HG03520 (cell line): Measurements from ENCODE around the gene LAMA3.

Source experiments
- ATAC-seq: cut with Tn5 transposase; IDR thresholded peaks from one replicate; pipeline ENCODE4 v1.9.1; 2021; ENCODE audit warnings: mild to moderate bottlenecking, moderate library complexity; ENCODE audit not compliant: unreplicated experiment

Gene LAMA3

DNA sequence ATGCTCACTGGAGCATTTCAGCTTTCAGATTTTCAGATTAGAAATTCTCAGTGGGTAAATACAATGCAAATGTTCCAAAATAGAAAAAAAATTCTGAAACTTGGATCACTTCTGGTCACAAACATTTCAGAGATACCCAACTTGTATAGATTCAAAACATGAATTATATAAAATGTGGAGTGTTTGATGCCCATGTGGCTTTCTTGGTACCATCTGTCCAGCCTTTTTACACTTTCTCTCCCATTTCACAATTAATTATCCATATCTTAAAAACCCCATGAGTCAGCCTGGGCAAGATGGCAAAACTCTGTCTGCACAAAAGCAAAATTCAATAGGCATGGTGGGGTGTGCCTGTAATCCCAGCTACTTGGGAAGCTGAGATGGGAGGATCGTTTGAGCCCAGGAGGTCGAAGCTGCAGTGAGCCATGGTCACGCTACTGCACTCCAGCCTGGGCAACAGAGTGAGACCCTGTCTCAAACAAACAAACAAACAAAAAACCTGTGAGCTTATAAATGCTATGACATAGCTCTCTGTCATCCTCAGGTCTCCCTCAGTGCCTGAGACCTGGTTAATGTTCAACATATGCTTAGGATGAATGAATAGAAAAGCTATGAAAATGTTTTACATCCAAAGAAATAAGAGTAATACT, 179.0 kb downstream of the LAMA3 start:
- no peak for ATAC-seq

- ATAC-seq, result no peak
Observed at GRCh38 chr18:23870676-23871380, 181.6 kb downstream of the LAMA3 start.

DNA sequence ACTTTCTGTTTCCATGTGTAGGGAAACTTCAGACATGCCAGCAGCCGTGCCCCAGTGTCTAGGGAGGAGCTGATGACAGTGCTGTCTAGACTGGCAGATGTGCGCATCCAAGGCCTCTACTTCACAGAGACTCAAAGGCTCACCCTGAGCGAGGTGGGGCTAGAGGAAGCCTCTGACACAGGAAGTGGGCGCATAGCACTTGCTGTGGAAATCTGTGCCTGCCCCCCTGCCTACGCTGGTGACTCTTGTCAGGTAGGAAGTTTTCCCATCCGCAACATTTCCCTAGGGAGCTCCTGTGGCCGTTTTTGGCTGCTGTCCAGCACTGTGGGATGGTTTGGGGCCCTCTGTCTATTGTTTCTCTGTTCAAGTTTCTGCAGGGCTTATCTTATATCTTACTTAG, 182.2 kb downstream of the LAMA3 start:
- no peak for ATAC-seq

DNA sequence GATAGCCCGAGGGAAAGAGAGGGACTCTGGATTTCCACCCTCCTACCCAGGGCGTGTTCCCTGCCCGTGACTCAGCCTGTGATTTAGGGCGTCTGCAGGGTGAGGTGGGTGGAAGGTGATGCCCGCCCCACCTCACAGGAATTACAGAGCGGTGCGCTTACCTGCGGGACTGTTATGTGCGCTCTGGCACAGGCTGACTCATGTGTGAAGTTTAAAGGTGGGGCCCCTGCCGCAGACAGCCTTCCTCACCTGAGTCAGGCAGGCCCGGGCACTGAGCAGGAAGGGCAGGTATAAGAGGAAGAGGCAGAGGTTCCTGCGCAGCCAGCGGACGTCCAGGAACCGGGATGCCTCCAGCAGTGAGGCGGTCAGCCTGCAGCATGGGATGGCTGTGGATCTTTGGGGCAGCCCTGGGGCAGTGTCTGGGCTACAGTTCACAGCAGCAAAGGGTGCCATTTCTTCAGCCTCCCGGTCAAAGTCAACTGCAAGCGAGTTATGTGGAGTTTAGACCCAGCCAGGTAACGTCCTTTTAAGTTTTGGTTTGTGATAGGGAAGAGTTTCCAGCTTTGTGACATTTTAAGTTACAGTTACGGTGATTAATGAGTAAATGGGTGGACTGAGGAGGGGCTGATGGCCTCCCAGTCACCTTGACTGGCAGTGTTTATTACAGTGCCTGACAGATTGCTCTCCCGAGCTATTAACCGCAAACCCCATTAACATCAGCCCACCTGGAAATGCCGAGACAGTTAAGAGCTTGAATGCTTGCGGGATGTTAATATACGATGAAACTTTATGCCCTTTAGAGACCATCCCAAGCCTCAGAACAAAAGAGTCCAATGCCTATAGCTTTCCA, 183.7 kb downstream of the LAMA3 start:
- no peak for ATAC-seq

- no peak for ATAC-seq
Observed at GRCh38 chr18:23875966-23876895, 187.0 kb downstream of the LAMA3 start.

DNA sequence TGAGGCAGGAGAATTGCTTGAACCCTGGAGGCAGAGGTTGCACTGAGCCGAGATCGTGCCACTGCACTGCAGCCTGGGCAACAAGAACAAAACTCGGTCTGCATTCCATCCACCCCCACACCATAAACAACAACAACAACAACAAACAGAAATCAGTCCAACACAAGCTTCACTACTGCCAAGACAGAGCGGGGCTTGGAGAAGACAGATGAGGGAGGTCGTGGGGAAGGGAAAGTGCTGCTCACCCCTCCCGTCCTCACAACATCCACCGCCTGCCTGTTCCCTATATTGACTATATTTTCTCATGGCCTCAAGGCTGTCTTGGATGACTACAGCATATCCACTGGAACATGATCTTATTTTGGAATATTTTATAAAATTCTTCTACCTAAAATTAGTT, 187.7 kb downstream of the LAMA3 start:
- ATAC-seq, result no peak

DNA sequence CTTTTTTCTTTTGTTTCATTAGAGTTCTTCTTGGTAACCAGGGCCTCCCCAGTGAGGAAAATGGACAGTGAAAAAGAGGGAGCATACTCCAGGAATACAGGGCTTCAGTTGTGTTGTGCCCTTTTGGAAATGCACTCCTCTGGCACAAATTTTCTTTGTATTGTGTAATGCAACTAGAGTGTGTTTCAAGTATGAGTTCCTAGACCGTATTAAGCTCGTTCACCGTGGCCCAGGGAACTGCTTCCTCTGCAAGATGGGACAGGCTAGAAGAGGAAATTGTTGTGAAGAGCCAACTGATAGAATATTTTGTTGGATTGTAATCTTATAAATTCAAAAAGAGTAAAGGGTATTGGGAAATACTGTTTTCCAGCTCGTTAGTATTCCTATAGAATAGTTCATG, 188.1 kb downstream of the LAMA3 start:
- ATAC-seq, result no peak

DNA sequence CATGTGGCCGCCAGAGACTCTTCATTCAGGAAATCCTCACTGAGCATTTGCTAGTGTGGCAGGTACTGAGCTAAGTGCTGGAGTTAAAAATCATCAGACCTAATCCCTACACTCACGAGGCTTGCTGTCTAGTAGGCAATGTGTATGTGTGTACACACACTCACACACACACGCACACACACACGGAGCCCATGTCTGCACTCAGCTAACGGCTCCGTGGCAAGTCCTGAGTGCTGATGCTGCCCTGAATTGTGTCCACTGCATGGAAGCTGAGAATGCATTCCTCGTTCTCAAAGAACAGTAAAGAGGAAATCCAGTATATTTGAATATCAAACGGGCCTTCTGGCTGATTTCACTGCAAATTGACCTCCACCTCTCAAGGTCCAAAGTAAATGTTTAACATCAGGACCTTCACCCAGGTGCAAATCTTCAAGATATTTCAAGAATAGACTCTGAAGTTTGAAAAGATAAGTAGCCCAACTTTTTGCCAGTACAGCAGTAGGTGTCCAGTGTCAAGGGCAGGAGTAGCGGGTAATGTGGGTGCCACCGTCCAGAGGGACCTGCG, 189.2 kb downstream of the LAMA3 start:
- no peak for ATAC-seq

DNA sequence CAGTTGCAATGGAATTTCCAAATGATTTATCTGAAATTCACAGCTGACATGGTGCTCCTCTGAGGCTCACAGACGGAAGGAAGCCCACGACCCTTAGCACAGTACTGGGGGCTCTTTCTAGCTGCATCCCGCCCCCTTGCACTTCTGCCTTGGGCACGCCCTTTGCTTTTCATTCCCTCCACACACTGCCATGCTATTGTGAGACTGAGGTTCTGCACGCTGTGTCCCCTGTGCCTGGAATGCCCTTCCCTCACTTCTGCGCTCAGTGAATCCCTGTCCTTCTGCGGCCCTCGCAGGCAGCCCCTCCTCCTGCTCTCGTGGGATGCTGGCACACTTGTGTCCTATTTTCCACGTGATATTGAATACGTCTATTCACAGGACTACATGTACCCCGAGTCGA, 189.9 kb downstream of the LAMA3 start:
- ATAC-seq, result no peak

GRCh38 chr18:23879544-23879943, 190.3 kb downstream of the LAMA3 start:
- no peak for ATAC-seq

- ATAC-seq, result no peak
Observed at GRCh38 chr18:23879966-23880565, 190.8 kb downstream of the LAMA3 start.

DNA sequence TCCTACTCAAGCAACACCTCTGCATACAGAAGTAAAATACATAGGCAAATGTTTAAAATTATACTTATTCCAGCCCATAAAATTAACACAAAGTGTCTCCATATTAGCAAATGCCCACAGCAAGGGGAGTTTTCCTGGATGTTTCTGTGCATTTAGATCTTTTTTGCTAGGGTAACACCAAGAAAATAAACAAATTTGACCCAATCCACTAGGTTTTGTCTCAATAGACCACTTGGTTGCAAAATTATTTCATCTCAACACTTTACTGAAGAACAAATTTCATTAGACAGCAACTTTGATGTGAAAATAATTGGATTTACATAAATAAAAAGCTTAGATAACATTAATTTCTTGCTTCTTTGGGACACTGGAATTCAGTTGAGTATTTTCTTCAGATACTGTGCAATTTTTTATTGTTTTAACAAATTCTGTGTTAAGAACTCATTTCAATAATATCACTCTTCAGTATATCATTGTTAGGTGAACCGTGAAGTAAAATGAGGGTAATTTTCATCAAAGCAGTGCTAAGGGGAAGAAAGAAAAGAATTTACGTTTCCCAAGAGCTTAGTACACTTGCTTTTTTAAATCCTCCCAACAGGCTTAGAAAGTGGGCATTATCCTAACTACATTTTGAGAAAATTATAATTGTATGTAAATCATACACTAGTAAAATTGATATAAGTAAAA, 191.8 kb downstream of the LAMA3 start:
- no peak for ATAC-seq

DNA sequence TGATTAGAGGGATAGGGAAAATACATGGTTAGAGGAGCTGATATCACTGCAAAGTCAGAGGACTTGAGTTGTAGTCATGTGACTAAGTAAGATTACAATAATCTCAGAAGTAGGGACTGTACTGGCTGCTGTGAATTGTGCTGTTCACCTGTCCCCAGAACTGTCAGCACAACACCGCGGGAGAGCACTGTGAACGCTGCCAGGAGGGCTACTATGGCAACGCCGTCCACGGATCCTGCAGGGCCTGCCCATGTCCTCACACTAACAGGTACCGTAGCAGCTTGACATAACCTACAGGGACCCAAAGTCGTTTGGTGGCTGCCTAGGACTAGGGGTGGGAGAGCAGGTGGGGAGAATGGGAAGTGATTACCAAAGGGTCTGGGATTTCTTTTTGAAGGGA, 192.5 kb downstream of the LAMA3 start:
- no peak for ATAC-seq

- ATAC-seq, result no peak
Observed at GRCh38 chr18:23882616-23883276, 193.5 kb downstream of the LAMA3 start.

GRCh38 chr18:23883277-23883790, 194.1 kb downstream of the LAMA3 start:
- ATAC-seq, result no peak

DNA sequence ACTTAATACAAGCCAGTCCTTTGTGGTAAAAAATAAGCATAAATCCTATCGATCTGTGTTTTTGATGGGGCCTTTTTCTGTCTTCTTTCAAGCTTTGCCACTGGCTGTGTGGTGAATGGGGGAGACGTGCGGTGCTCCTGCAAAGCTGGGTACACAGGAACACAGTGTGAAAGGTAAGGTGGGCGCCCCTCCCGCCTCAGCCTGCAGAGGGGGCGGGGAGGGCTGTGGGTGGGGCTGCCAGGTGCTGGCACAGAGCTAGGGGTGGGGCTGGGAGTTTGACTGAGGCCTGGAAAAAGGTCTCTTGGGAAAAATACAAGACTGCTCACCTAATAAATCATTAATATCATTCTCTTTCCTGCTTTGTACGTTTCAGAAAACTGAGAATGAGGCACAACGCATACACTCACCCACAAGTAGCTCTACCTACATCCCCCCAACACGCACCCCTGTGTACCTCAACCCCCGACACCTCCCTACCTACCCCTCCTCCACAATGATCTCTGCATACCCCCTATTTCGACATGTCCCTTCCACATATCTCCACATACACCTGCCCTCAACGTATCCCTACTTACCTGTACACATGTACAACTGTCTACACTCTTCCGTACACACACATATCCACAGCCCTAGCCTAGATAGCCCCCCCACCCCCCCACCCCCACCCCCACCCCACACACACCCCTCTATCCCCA, 195.6 kb downstream of the LAMA3 start:
- no peak for ATAC-seq

- no peak for ATAC-seq
Observed at GRCh38 chr18:23885750-23886149, 196.5 kb downstream of the LAMA3 start.

- ATAC-seq, result no peak
Observed at GRCh38 chr18:23887035-23887434, 197.8 kb downstream of the LAMA3 start.
